GM12801 (cell line): ENCODE data around the gene ZBTB44.

ENCODE experiments used
- TF ChIP-seq, protein P1 (sequence below): IDR thresholded peaks from one replicate; pipeline ENCODE4 v1.5.1; 2011; ENCODE audit warnings: control low read depth; ENCODE audit not compliant: insufficient read length; ENCODE audit errors: extremely low read depth

Gene ZBTB44

DNA sequence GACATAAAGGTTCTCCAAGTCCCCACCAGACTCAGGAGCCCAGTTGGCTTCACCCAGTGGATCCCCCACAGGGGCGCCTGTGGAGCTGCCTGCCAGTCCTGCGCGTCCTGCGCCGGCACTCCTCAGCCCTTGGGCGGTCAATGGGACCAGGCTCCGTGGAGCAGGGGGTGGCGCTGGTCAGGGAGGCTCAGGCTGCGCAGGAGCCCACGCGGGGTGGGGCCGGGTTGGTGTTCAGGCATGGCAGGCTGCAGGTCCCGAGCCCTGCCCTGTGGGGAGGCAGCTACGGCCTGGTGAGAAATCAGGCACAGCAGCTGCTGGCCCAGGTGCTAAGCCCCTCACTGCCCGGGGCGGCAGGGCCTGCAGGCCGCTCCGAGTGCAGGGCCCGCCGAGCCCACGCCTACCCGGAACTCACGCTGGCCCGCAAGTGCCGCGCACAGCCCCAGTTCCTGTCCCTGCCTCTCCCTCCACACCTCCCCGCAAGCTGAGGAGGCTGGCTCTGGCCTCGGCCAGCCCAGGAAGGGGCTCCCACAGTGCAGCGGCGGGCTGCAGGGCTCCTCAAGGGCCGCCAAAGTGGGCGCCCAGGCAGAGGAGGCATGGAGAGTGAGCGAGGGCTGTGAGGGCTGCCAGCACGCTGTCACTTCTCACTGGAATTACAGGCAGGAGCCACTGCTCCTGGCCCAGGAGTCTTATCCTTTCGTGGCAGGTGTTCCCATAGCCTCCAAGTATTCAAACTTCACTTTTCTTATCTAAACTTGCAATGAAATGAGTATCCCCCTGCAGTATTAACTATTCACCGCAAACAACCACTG, 22.8 kb upstream of the ZBTB44 start:
- TF ChIP-seq, protein P1, sequence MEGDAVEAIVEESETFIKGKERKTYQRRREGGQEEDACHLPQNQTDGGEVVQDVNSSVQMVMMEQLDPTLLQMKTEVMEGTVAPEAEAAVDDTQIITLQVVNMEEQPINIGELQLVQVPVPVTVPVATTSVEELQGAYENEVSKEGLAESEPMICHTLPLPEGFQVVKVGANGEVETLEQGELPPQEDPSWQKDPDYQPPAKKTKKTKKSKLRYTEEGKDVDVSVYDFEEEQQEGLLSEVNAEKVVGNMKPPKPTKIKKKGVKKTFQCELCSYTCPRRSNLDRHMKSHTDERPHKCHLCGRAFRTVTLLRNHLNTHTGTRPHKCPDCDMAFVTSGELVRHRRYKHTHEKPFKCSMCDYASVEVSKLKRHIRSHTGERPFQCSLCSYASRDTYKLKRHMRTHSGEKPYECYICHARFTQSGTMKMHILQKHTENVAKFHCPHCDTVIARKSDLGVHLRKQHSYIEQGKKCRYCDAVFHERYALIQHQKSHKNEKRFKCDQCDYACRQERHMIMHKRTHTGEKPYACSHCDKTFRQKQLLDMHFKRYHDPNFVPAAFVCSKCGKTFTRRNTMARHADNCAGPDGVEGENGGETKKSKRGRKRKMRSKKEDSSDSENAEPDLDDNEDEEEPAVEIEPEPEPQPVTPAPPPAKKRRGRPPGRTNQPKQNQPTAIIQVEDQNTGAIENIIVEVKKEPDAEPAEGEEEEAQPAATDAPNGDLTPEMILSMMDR = no peak

DNA sequence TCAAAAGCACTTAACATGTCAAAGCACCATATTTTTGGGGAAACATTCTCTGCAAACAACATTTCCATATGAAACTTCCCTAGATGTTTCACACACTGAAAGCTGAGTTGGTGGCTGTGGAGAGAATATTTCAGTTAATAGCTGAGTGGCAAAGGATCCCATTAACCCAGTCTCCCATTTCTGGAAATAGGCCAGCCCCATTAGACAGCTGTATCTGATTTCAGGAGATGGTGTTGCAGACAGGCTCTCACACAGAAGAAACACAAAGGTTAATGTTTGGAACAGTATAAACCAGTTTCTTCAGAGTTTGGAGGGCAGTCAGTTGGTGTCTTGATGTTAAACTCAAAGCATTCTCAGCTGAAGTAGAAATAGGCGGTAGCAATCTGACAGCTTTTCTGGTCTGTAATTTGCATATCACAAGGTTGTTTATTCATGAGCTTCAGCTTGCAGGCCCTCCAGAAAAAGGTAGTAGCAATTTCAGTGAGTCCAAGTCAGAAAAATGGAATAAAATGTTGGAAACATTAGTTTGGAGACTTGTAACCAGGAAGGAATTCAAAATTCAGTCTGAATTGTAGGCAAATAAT, 15.5 kb upstream of the ZBTB44 start:
- TF ChIP-seq, protein P1 = no peak

GRCh38 chr11:130328420-130328819, 13.7 kb upstream of the ZBTB44 start:
- TF ChIP-seq, protein P1 = no peak

- TF ChIP-seq, protein P1 = no peak
Observed at GRCh38 chr11:130327716-130328115, 13.0 kb upstream of the ZBTB44 start.

DNA sequence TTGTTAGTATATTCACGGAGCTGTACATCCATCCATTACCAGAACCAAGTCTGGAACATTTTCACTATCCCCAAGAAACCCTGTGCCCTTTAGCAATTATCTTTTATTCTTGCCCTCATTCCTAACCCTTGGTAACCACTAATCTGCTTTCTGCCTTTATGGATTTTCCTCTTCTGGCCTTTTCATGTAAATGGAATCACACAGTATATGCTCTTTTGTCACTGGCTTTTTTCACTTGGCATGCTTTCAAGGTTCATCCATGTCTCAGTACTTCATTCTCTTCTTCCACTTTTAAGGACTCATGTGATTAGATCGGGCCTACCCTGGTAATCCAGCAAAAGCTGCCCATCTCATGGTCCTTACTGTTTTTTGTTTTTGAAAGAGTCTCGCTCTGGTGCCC, 11.0 kb upstream of the ZBTB44 start:
- TF ChIP-seq, protein P1 = no peak

- TF ChIP-seq, protein P1 = no peak
Observed at GRCh38 chr11:130323452-130324450, 9.0 kb upstream of the ZBTB44 start.

- TF ChIP-seq, protein P1 = no peak
Observed at GRCh38 chr11:130322126-130322525, 7.4 kb upstream of the ZBTB44 start.
